Nephron (organoid): ENCODE results near the gene COX4I2.

Experiments
- H3K27ac Mint-ChIP-seq, 3 experiments: 2 replicates each; pipeline ENCODE4 v1.8.0; 2020; ENCODE audit warnings: mixed read lengths in 3 of 3, mild to moderate bottlenecking in 2 of 3, moderate library complexity in 1 of 3
- H3K27me3 Mint-ChIP-seq: 2 replicates; pipeline ENCODE4 v1.8.0; 2021; ENCODE audit warnings: low read depth, mild to moderate bottlenecking, moderate library complexity, mixed read lengths
- H3K36me3 Mint-ChIP-seq: 2 replicates; pipeline ENCODE4 v1.8.0; 2020; ENCODE audit warnings: low read depth, mixed read lengths
- H3K4me1 Mint-ChIP-seq: 2 replicates; pipeline ENCODE4 v1.8.0; 2020; ENCODE audit warnings: mixed read lengths
- H3K4me3 Mint-ChIP-seq, 3 experiments: 2 replicates each; pipeline ENCODE4 v1.8.0; 2020; ENCODE audit warnings: mild to moderate bottlenecking in 3 of 3, mixed read lengths in 3 of 3, moderate library complexity in 2 of 3
- H3K9me3 Mint-ChIP-seq: 2 replicates; pipeline ENCODE4 v1.8.0; 2020; ENCODE audit warnings: mixed read lengths
- TF ChIP-seq, protein P1 (sequence below), 3 experiments: fragments of 200-600 bp; sonication (generic); IDR thresholded peaks; one replicate each; pipeline ENCODE4 v1.5.0; 2021; ENCODE audit warnings: antibody characterized with exemption in 3 of 3; ENCODE audit not compliant: unreplicated experiment in 3 of 3

The COX4I2 gene

DNA sequence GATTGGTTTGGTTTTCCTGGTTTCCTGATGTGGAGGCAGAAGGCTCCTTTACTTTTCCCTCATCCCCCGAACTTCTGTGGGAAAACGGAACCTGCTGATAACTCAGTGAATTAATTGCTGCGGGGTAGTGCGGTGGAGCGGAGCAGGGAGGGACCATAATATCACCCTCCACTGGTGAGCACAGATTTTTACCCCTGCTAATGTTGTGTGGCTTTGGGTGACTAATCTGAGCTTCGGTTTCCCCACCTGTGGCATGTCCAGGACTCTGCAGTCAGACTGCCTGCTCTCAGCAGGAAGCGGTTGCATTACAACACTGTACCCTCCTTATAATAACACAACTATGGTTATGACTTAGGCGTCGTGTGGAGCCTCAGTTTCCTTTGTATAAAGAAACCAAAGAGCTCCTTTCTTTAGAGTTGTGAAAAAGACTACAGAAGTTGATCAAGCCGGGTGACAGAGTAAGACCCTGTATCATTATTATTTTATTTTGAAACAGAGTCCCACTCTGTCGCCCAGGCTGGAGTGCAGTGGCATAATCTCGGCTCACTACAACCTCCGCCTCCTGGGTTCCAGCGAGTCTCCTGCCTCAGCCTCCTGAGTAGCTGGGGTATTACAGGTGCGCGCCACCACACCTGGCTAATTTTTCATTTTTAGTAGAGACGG is 34.8 kb upstream of the COX4I2 start:
- H3K4me3 Mint-ChIP-seq: peak overlapping the region; percentile 72 to 82 (median 77)

GRCh38 chr20:31603822-31604566 is 33.7 kb upstream of the COX4I2 start:
- Mint-ChIP-seq H3K27ac (peak overlapping the region; percentile 95 to 100 (median 99)), H3K4me3 (peak overlapping the region; percentile 90 to 96 (median 91)), H3K36me3 (peaks cover 13% of the 10 kb centered on the region), H3K27me3 (peaks cover 3% of the 10 kb centered on the region), H3K4me1 (peaks cover 36% of the 10 kb centered on the region), H3K9me3 (no peaks in the 10 kb centered on the region)
- TF ChIP-seq, protein P1, sequence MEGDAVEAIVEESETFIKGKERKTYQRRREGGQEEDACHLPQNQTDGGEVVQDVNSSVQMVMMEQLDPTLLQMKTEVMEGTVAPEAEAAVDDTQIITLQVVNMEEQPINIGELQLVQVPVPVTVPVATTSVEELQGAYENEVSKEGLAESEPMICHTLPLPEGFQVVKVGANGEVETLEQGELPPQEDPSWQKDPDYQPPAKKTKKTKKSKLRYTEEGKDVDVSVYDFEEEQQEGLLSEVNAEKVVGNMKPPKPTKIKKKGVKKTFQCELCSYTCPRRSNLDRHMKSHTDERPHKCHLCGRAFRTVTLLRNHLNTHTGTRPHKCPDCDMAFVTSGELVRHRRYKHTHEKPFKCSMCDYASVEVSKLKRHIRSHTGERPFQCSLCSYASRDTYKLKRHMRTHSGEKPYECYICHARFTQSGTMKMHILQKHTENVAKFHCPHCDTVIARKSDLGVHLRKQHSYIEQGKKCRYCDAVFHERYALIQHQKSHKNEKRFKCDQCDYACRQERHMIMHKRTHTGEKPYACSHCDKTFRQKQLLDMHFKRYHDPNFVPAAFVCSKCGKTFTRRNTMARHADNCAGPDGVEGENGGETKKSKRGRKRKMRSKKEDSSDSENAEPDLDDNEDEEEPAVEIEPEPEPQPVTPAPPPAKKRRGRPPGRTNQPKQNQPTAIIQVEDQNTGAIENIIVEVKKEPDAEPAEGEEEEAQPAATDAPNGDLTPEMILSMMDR (IDR thresholded peaks at IDR 0.05; ENCODE audit: unreplicated experiment in 3 of 3): no peak

More for the DNA sequence above, 34.8 kb upstream of the COX4I2 start:
- Mint-ChIP-seq H3K36me3 (peaks cover 13% of the 10 kb centered on the region), H3K27me3 (peaks cover 3% of the 10 kb centered on the region), H3K4me1 (peaks cover 27% of the 10 kb centered on the region), H3K9me3 (no peaks in the 10 kb centered on the region), H3K27ac (peak overlapping the region; percentile 95 to 99 (median 96))
- TF ChIP-seq, protein P1 (IDR thresholded peaks at IDR 0.05; ENCODE audit: unreplicated experiment in 3 of 3): no peak

- Mint-ChIP-seq H3K4me1 (peaks cover 37% of the 10 kb centered on the region), H3K36me3 (peaks cover 13% of the 10 kb centered on the region), H3K9me3 (no peaks in the 10 kb centered on the region), H3K27me3 (peaks cover 3% of the 10 kb centered on the region), H3K27ac (peak overlapping the region; percentile 95 to 100 (median 99)), H3K4me3 (peak overlapping the region; percentile 90 to 96 (median 91))
- TF ChIP-seq, protein P1 (IDR thresholded peaks at IDR 0.05; ENCODE audit: unreplicated experiment in 3 of 3): no peak
These were observed 33.1 kb upstream of the COX4I2 start for GRCh38 chr20:31604567-31605030.

DNA sequence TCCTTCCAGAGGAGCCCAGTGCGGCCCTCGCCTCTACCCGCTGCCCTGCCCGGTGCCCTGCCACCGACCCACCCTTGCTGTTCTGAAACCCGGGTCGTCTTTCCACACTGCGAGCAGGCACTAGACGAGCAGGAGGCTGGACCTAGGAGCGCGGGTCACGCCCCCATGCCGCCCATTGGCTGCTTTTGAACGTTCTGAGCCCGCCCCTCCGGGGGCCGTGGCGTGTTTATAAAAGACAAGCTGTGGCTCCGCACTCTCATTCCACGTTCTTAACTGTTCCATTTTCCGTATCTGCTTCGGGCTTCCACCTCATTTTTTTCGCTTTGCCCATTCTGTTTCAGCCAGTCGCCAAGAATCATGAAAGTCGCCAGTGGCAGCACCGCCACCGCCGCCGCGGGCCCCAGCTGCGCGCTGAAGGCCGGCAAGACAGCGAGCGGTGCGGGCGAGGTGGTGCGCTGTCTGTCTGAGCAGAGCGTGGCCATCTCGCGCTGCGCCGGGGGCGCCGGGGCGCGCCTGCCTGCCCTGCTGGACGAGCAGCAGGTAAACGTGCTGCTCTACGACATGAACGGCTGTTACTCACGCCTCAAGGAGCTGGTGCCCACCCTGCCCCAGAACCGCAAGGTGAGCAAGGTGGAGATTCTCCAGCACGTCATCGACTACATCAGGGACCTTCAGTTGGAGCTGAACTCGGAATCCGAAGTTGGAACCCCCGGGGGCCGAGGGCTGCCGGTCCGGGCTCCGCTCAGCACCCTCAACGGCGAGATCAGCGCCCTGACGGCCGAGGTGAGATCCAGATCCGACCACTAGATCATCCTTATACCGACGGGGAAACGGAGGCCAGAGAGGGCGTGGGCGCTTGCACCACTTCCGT is 32.4 kb upstream of the COX4I2 start, which contains the start of gene ID1:
Gene ID1, plus strand, starts transcription at position 259 of the 871 bp plus-strand sequence. Its CDS starts 99 bp downstream, at position 358.
- Mint-ChIP-seq H3K9me3 (no peaks in the 10 kb centered on the region), H3K4me1 (peaks cover 37% of the 10 kb centered on the region), H3K27ac (peak within 1 kb of the TSS; percentile 95 to 100 (median 99)), H3K4me3 (peak within 1 kb of the TSS; percentile 90 to 96 (median 91)), H3K36me3 (peaks cover 13% of the 10 kb centered on the region), H3K27me3 (peaks cover 6% of the 10 kb centered on the region)
- TF ChIP-seq, protein P1 (IDR thresholded peaks at IDR 0.05; ENCODE audit: unreplicated experiment in 3 of 3): no peak

DNA sequence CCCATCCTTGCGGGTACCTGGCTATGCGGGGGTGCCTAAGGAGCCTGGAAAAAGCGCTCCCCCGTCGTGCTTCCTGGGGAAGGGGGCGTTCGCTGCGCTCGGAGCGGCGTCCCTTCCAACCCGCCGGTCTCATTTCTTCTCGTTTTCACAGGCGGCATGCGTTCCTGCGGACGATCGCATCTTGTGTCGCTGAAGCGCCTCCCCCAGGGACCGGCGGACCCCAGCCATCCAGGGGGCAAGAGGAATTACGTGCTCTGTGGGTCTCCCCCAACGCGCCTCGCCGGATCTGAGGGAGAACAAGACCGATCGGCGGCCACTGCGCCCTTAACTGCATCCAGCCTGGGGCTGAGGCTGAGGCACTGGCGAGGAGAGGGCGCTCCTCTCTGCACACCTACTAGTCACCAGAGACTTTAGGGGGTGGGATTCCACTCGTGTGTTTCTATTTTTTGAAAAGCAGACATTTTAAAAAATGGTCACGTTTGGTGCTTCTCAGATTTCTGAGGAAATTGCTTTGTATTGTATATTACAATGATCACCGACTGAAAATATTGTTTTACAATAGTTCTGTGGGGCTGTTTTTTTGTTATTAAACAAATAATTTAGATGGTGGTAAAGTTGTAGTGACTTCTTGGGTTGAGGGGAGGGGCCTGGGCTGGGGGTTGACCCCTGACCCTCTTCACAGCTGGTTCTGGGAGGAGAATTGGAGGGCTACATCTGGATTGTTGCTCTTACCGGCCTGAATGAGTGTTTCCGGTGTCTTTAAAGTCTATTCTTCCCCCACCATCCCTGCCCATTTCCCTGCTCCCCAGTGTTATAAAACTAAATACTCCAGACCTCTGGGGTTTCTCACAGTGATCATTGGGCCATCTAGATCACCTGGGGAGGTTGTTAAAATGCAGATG is 31.6 kb upstream of the COX4I2 start:
- peaks cover 13% of the 10 kb centered on the region for H3K36me3 Mint-ChIP-seq
- H3K9me3 Mint-ChIP-seq: no peaks in the 10 kb centered on the region
- peaks cover 6% of the 10 kb centered on the region for H3K27me3 Mint-ChIP-seq
- TF ChIP-seq, protein P1 (IDR thresholded peaks at IDR 0.05; ENCODE audit: unreplicated experiment in 3 of 3): no peak
- peak overlapping the region; percentile 90 to 96 (median 91) for H3K4me3 Mint-ChIP-seq
- H3K4me1 Mint-ChIP-seq: peaks cover 37% of the 10 kb centered on the region
- H3K27ac Mint-ChIP-seq: peak overlapping the region; percentile 95 to 100 (median 99)
